ENCODE data around the gene GRM7.

GRM7 gene

GRCh38 chr3:7215706-7216105 is 354.8 kb downstream of the GRM7 start:
- in situ Hi-C loops (cut with MboI; ENCODE audit: low sequenced_read_pairs), result no loop called here

GRCh38 chr3:7226393-7226792 is 365.5 kb downstream of the GRM7 start:
- in situ Hi-C loops (cut with MboI; ENCODE audit: low sequenced_read_pairs), result no loop called here

- in situ Hi-C loops (cut with MboI; ENCODE audit: low sequenced_read_pairs), result no loop called here
Observed at GRCh38 chr3:7238565-7239295, 377.8 kb downstream of the GRM7 start.

GRCh38 chr3:7241584-7242302 is 380.8 kb downstream of the GRM7 start:
- in situ Hi-C loops (cut with MboI; ENCODE audit: low sequenced_read_pairs), result no loop called here

GRCh38 chr3:7242303-7242635 is 381.4 kb downstream of the GRM7 start:
- in situ Hi-C loops (cut with MboI; ENCODE audit: low sequenced_read_pairs), result no loop called here

GRCh38 chr3:7249493-7250076 is 388.7 kb downstream of the GRM7 start:
- in situ Hi-C loops (cut with MboI; ENCODE audit: low sequenced_read_pairs), result no loop called here

GRCh38 chr3:7254251-7254650 is 393.3 kb downstream of the GRM7 start:
- in situ Hi-C loops (cut with MboI; ENCODE audit: low sequenced_read_pairs), result no loop called here

GRCh38 chr3:7260975-7261374 is 400.1 kb downstream of the GRM7 start:
- in situ Hi-C loops (cut with MboI; ENCODE audit: low sequenced_read_pairs), result no loop called here

GRCh38 chr3:7263347-7264195 is 402.7 kb downstream of the GRM7 start:
- in situ Hi-C loops (cut with MboI; ENCODE audit: low sequenced_read_pairs), result no loop called here

- in situ Hi-C loops (cut with MboI; ENCODE audit: low sequenced_read_pairs), result no loop called here
Observed at GRCh38 chr3:7264196-7264526, 403.2 kb downstream of the GRM7 start.

GRCh38 chr3:7265736-7266135 is 404.8 kb downstream of the GRM7 start:
- in situ Hi-C loops (cut with MboI; ENCODE audit: low sequenced_read_pairs), result no loop called here

- in situ Hi-C loops (cut with MboI; ENCODE audit: low sequenced_read_pairs), result no loop called here
Observed at GRCh38 chr3:7266551-7266950, 405.6 kb downstream of the GRM7 start.

- in situ Hi-C loops (cut with MboI; ENCODE audit: low sequenced_read_pairs), result no loop called here
Observed at GRCh38 chr3:7270731-7271130, 409.8 kb downstream of the GRM7 start.

- in situ Hi-C loops (cut with MboI; ENCODE audit: low sequenced_read_pairs), result no loop called here
Observed at GRCh38 chr3:7271631-7272030, 410.7 kb downstream of the GRM7 start.

GRCh38 chr3:7272203-7272602 is 411.3 kb downstream of the GRM7 start:
- in situ Hi-C loops (cut with MboI; ENCODE audit: low sequenced_read_pairs), result no loop called here

GRCh38 chr3:7275396-7275795 is 414.5 kb downstream of the GRM7 start:
- in situ Hi-C loops (cut with MboI; ENCODE audit: low sequenced_read_pairs), result no loop called here

GRCh38 chr3:7280318-7280717 is 419.4 kb downstream of the GRM7 start:
- in situ Hi-C loops (cut with MboI; ENCODE audit: low sequenced_read_pairs), result no loop called here

GRCh38 chr3:7282988-7283387 is 422.1 kb downstream of the GRM7 start:
- in situ Hi-C loops (cut with MboI; ENCODE audit: low sequenced_read_pairs), result no loop called here

- in situ Hi-C loops (cut with MboI; ENCODE audit: low sequenced_read_pairs), result no loop called here
Observed at GRCh38 chr3:7285505-7285904, 424.6 kb downstream of the GRM7 start.

- in situ Hi-C loops (cut with MboI; ENCODE audit: low sequenced_read_pairs), result no loop called here
Observed at GRCh38 chr3:7288133-7288532, 427.2 kb downstream of the GRM7 start.

- in situ Hi-C loops (cut with MboI; ENCODE audit: low sequenced_read_pairs), result no loop called here
Observed at GRCh38 chr3:7289121-7289520, 428.2 kb downstream of the GRM7 start.
